Hematopoietic multipotent progenitor cell (in vitro differentiated cells): ENCODE results near the gene PTPRJ. TPM values are rescaled to one million over a fixed set of nuclear protein-coding genes. Genes with fewer than 3 reads are reported as not detected.

Source experiments
- DNase-seq, 3 donors: peaks; one replicate each; pipeline ENCODE4 v3.0.0-alpha.2; 2011 to 2015; ENCODE audit warnings: low read depth in 2 of 3, low spot score in 2 of 3
- total RNA-seq: library from RNA; depleted of rRNA; stranded (reverse); fragments of >200 nt; gene quantifications from one replicate; pipeline ENCODE4 v1.2.3, GENCODE V29; 2012

PTPRJ gene
- total RNA-seq, 1 donor, result 2.2 TPM

GRCh38 chr11:48056325-48057183 lies 76.2 kb downstream of the PTPRJ start:
- no peak for DNase-seq

GRCh38 chr11:48058064-48058463 lies 77.7 kb downstream of the PTPRJ start:
- DNase-seq, result no peak

GRCh38 chr11:48058788-48059187 lies 78.4 kb downstream of the PTPRJ start:
- no peak for DNase-seq

- DNase-seq, result no peak
These were observed 82.3 kb downstream of the PTPRJ start for GRCh38 chr11:48062649-48063048.

- no peak for DNase-seq
These were observed 83.1 kb downstream of the PTPRJ start for GRCh38 chr11:48063424-48063978.

GRCh38 chr11:48064306-48064705 lies 83.9 kb downstream of the PTPRJ start:
- DNase-seq, result no peak

GRCh38 chr11:48066881-48067800 lies 86.8 kb downstream of the PTPRJ start:
- peak in 1 of 3 donors; percentile 46 for DNase-seq

- DNase-seq, result no peak
These were observed 92.9 kb downstream of the PTPRJ start for GRCh38 chr11:48073031-48073861.

GRCh38 chr11:48074425-48075181 lies 94.2 kb downstream of the PTPRJ start:
- no peak for DNase-seq

GRCh38 chr11:48075637-48076036 lies 95.3 kb downstream of the PTPRJ start:
- DNase-seq, result no peak

GRCh38 chr11:48077251-48077650 lies 96.9 kb downstream of the PTPRJ start:
- DNase-seq, result no peak

GRCh38 chr11:48078689-48079088 lies 98.3 kb downstream of the PTPRJ start:
- DNase-seq, result no peak

GRCh38 chr11:48079596-48079995 lies 99.2 kb downstream of the PTPRJ start:
- DNase-seq, result no peak

- no peak for DNase-seq
These were observed 100.0 kb downstream of the PTPRJ start for GRCh38 chr11:48080301-48080861.

- DNase-seq, result peak in 2 of 3 donors; percentile 36 to 44
These were observed 101.0 kb downstream of the PTPRJ start for GRCh38 chr11:48081151-48082010.

- DNase-seq, result no peak
These were observed 102.4 kb downstream of the PTPRJ start for GRCh38 chr11:48082771-48083170.

GRCh38 chr11:48083421-48083820 lies 103.1 kb downstream of the PTPRJ start:
- no peak for DNase-seq

GRCh38 chr11:48085688-48086087 lies 105.3 kb downstream of the PTPRJ start:
- DNase-seq, result no peak
